Keratinocyte (primary cell): Measurements from ENCODE around the gene CDH15. TPM values are rescaled to one million over a fixed set of nuclear protein-coding genes. Genes with fewer than 3 reads are reported as not detected.

Experiments used
- DNase-seq: peaks from one replicate; pipeline ENCODE4 v3.0.0-alpha.2; 2011; ENCODE audit warnings: low read depth, missing footprints, low spot score
- FAIRE-seq: peaks from 2 replicates; lab custom pipeline; 2011; peaks lifted over from hg19 to GRCh38; lab: Jason Lieb, UNC
- H2AFZ ChIP-seq: 2 replicates; pipeline ENCODE4 v1.6.0; 2012; ENCODE audit warnings: low read length, control low read depth, inconsistent platforms; ENCODE audit not compliant: control insufficient read depth
- H3K27ac ChIP-seq: 2 replicates; pipeline ENCODE4 v1.5.1; 2011; ENCODE audit warnings: low read length; ENCODE audit not compliant: control insufficient read depth, insufficient read depth
- H3K27me3 ChIP-seq: 3 replicates; pipeline ENCODE4 v1.6.0; 2011; ENCODE audit warnings: low read length; ENCODE audit not compliant: control insufficient read depth, insufficient read depth; ENCODE audit errors: extremely low read depth
- H3K36me3 ChIP-seq, 2 experiments: 2 replicates in 1 of 2; 3 replicates in 1 of 2; pipeline ENCODE4 v1.5.1; 2011; ENCODE audit warnings: low read length in 2 of 2, mild to moderate bottlenecking in 1 of 2; ENCODE audit not compliant: control insufficient read depth in 2 of 2, insufficient read depth in 2 of 2; ENCODE audit errors: extremely low read depth in 1 of 2
- H3K4me1 ChIP-seq: 3 replicates; pipeline ENCODE4 v1.5.1; 2011; ENCODE audit warnings: low read length; ENCODE audit not compliant: control insufficient read depth, insufficient read depth; ENCODE audit errors: extremely low read depth
- H3K4me2 ChIP-seq: 3 replicates; pipeline ENCODE4 v1.6.0; 2011; ENCODE audit warnings: low read depth, low read length; ENCODE audit not compliant: control insufficient read depth, insufficient read depth; ENCODE audit errors: extremely low read depth
- H3K4me3 ChIP-seq, 3 experiments: fragments of 200-600 bp in 1 of 3; sonication (generic) in 1 of 3; 2 replicates in 2 of 3; 3 replicates in 1 of 3; pipeline ENCODE4 v1.5.1; 2011 to 2016; ENCODE audit warnings: low read length in 3 of 3, mild to moderate bottlenecking in 3 of 3, control low read depth in 2 of 3, inconsistent platforms in 1 of 3, low read depth in 1 of 3, mixed read lengths in 1 of 3, mixed run types in 1 of 3, moderate library complexity in 1 of 3; ENCODE audit not compliant: control insufficient read depth in 2 of 3, insufficient read depth in 2 of 3; ENCODE audit errors: extremely low read depth in 1 of 3
- H3K79me2 ChIP-seq: 2 replicates; pipeline ENCODE4 v1.6.0; 2012; ENCODE audit warnings: low read length; ENCODE audit not compliant: control insufficient read depth, insufficient read depth
- H3K9ac ChIP-seq: 3 replicates; pipeline ENCODE4 v1.6.0; 2011; ENCODE audit warnings: low read length; ENCODE audit not compliant: control insufficient read depth, insufficient read depth; ENCODE audit errors: extremely low read depth
- H3K9me1 ChIP-seq: 3 replicates; pipeline ENCODE4 v1.6.0; 2011; ENCODE audit warnings: low read length; ENCODE audit not compliant: control insufficient read depth, insufficient read depth; ENCODE audit errors: extremely low read depth
- H3K9me3 ChIP-seq: 2 replicates; pipeline ENCODE4 v1.5.1; 2012; ENCODE audit warnings: low read depth, low read length; ENCODE audit not compliant: control insufficient read depth
- H4K20me1 ChIP-seq: 3 replicates; pipeline ENCODE4 v1.6.0; 2011; ENCODE audit warnings: low read length; ENCODE audit not compliant: control insufficient read depth, insufficient read depth; ENCODE audit errors: extremely low read depth
- CTCF ChIP-seq, 3 experiments: IDR thresholded peaks in 1 of 3; conservative IDR thresholded peaks in 1 of 3; optimal IDR thresholded peaks in 1 of 3; 2 replicates in 2 of 3; 3 replicates in 1 of 3; pipeline versions ENCODE3 to v1.5.1; 2011; ENCODE audit warnings: low read length in 3 of 3, mild to moderate bottlenecking in 3 of 3, moderate library complexity in 2 of 3, control low read depth in 1 of 3, inconsistent platforms in 1 of 3; ENCODE audit not compliant: insufficient read depth in 2 of 3; ENCODE audit errors: extremely low read depth in 1 of 3
- EZH2 ChIP-seq: IDR thresholded peaks from one replicate; pipeline ENCODE4 v1.6.1; 2012; ENCODE audit warnings: inconsistent platforms, mild to moderate bottlenecking, low read length, moderate library complexity
- dilution Hi-C: fragments of 300-500 bp; cut with MboI; formaldehyde crosslinking; loops from one replicate; pipeline ENCODE4 v1.7.0; 2020; ENCODE audit warnings: low sequenced_read_pairs; ENCODE audit not compliant: extremely low pct_ligation_motif_present
- polyA plus RNA-seq, 5 experiments: library from polyadenylated mRNA; depleted of rRNA in 3 of 5; stranded (reverse) in 3 of 5; stranded (forward) in 1 of 5; unstranded in 1 of 5; fragments of >200 nt; gene quantifications; 1 replicate in 1 of 5; 2 replicates in 3 of 5; 3 replicates in 1 of 5; pipeline versions ENCODE4 v1.2.1 to v1.2.3, GENCODE V29; 2011 to 2012; ENCODE audit warnings: missing spikeins in 2 of 5, low read depth in 1 of 5, low replicate concordance in 1 of 5

Gene CDH15
- polyA plus RNA-seq, 1 donor (not counting 4 experiments of a cell fraction or from before 2014, with no cell fraction given) = not detected

GRCh38 chr16:89138843-89139520 is 32.6 kb upstream of the CDH15 start:
- dilution Hi-C loops = no loop called here

DNA sequence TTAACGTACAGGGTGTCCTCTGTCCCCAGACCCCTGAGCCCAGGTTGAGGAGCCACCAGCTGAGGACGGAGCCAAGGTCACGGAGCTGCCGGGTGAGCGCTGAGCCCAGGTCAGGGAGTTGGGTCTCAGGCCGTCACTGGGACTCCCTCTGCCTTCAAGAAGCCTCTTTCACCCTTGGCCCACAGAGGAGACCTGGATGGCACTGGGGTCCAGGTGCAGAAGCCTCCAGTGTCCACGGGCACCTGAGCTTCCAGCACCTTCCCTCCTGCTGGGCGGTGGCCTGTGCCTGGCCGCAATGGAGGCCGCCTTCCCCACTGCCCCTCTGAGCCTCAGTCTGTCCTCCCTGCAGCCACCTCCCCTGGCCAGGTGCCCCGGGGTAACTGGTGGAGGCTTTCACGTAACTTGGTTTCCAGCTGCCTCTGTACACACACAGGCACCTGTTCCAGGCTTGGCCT is 31.6 kb upstream of the CDH15 start:
- H3K79me2 ChIP-seq = no peaks in the 10 kb centered on the region
- dilution Hi-C loops = no loop called here
- H3K27me3 ChIP-seq = no peaks in the 10 kb centered on the region
- H3K9me1 ChIP-seq = no peaks in the 10 kb centered on the region
- H3K9ac ChIP-seq = no peak overlapping the region
- DNase-seq = no peak
- H3K4me3 ChIP-seq = no peak overlapping the region
- no peak for FAIRE-seq
- H3K4me2 ChIP-seq = no peak overlapping the region
- TF ChIP-seq CTCF (optimal IDR thresholded peaks at IDR 0.05 in 1 of 3, IDR thresholded peaks at IDR 0.05 in 1 of 3, conservative IDR thresholded peaks at IDR 0.05 in 1 of 3; ENCODE audit: extremely low read depth in 1 of 3, insufficient read depth in 2 of 3, low read length in 3 of 3) (no peak), EZH2 (no peak)
- no peak overlapping the region for H3K27ac ChIP-seq
- no peaks in the 10 kb centered on the region for H3K4me1 ChIP-seq
- no peaks in the 10 kb centered on the region for H4K20me1 ChIP-seq
- H3K9me3 ChIP-seq = no peaks in the 10 kb centered on the region
- peaks cover 0 to 7% of the 10 kb centered on the region in 2 experiments for H3K36me3 ChIP-seq
- no peak overlapping the region for H2AFZ ChIP-seq

More at GRCh38 chr16:89138843-89139520, 32.6 kb upstream of the CDH15 start:
- Histone ChIP-seq H3K4me3 (no peak overlapping the region), H3K9ac (no peak overlapping the region), H3K27me3 (no peaks in the 10 kb centered on the region), H2AFZ (no peak overlapping the region), H3K9me3 (no peaks in the 10 kb centered on the region), H3K36me3 (peaks cover 0 to 7% of the 10 kb centered on the region in 2 experiments), H3K4me1 (no peaks in the 10 kb centered on the region), H4K20me1 (no peaks in the 10 kb centered on the region), H3K4me2 (no peak overlapping the region), H3K79me2 (no peaks in the 10 kb centered on the region), H3K9me1 (no peaks in the 10 kb centered on the region), H3K27ac (no peak overlapping the region)
- no peak for TF ChIP-seq EZH2
- TF ChIP-seq CTCF (optimal IDR thresholded peaks at IDR 0.05 in 1 of 3, IDR thresholded peaks at IDR 0.05 in 1 of 3, conservative IDR thresholded peaks at IDR 0.05 in 1 of 3; ENCODE audit: extremely low read depth in 1 of 3, insufficient read depth in 2 of 3, low read length in 3 of 3) = no peak
- DNase-seq = no peak
- no peak for FAIRE-seq
